HG03064 (cell line): ENCODE data around the gene ENPP3.

Experiments
- ATAC-seq: cut with Tn5 transposase; IDR thresholded peaks from one replicate; pipeline ENCODE4 v1.9.1; 2021; ENCODE audit warnings: low read depth; ENCODE audit not compliant: unreplicated experiment

Gene ENPP3

GRCh38 chr6:131642565-131642964, 5.5 kb downstream of the ENPP3 start:
- ATAC-seq = no peak

GRCh38 chr6:131642987-131643611, 6.0 kb downstream of the ENPP3 start:
- ATAC-seq = no peak

GRCh38 chr6:131643855-131644460, 6.9 kb downstream of the ENPP3 start:
- ATAC-seq = no peak

GRCh38 chr6:131644921-131645320, 7.8 kb downstream of the ENPP3 start:
- no peak for ATAC-seq

- ATAC-seq = no peak
Measured at GRCh38 chr6:131645846-131646245, 8.7 kb downstream of the ENPP3 start.

GRCh38 chr6:131646249-131646670, 9.2 kb downstream of the ENPP3 start:
- ATAC-seq = no peak

GRCh38 chr6:131651782-131652181, 14.7 kb downstream of the ENPP3 start:
- no peak for ATAC-seq

GRCh38 chr6:131652472-131652871, 15.4 kb downstream of the ENPP3 start:
- ATAC-seq = no peak

GRCh38 chr6:131654326-131654725, 17.2 kb downstream of the ENPP3 start:
- ATAC-seq = no peak

GRCh38 chr6:131655387-131655786, 18.3 kb downstream of the ENPP3 start:
- ATAC-seq = no peak

GRCh38 chr6:131655951-131656350, 18.8 kb downstream of the ENPP3 start:
- ATAC-seq = no peak

GRCh38 chr6:131656667-131657066, 19.6 kb downstream of the ENPP3 start:
- no peak for ATAC-seq

- no peak for ATAC-seq
Measured at GRCh38 chr6:131657222-131657621, 20.1 kb downstream of the ENPP3 start.

- ATAC-seq = no peak
Measured at GRCh38 chr6:131657630-131658111, 20.6 kb downstream of the ENPP3 start.

- ATAC-seq = no peak
Measured at GRCh38 chr6:131658287-131658686, 21.2 kb downstream of the ENPP3 start.

GRCh38 chr6:131660195-131660594, 23.1 kb downstream of the ENPP3 start:
- ATAC-seq = no peak

- ATAC-seq = no peak
Measured at GRCh38 chr6:131663578-131664165, 26.6 kb downstream of the ENPP3 start.

GRCh38 chr6:131669891-131670290, 32.8 kb downstream of the ENPP3 start:
- no peak for ATAC-seq

- no peak for ATAC-seq
Measured at GRCh38 chr6:131673184-131673583, 36.1 kb downstream of the ENPP3 start.

GRCh38 chr6:131678442-131678841, 41.3 kb downstream of the ENPP3 start:
- no peak for ATAC-seq

- no peak for ATAC-seq
Measured at GRCh38 chr6:131680868-131681267, 43.8 kb downstream of the ENPP3 start.

GRCh38 chr6:131681585-131681984, 44.5 kb downstream of the ENPP3 start:
- no peak for ATAC-seq
